ENCODE measurements around the gene NR4A1.

- no peak for TF ChIP-seq CTCF (IDR thresholded peaks at IDR 0.05)
- TF ChIP-seq EP300 (IDR thresholded peaks at IDR 0.05): no peak
Observed at GRCh38 chr12:52053536-52054209, 2.4 kb downstream of the NR4A1 start.
